Tibial nerve (tissue), 3 donors: ENCODE results near the gene TUT4.

Experiments
- CTCF ChIP-seq, 5 experiments: fragments of 200-600 bp in 3 of 5; fragments of 450-650 bp in 2 of 5; sonication (generic) in 3 of 5; IDR thresholded peaks; one replicate each; pipeline ENCODE4 v1.5.1; 2016 to 2019; ENCODE audit warnings: antibody characterized with exemption in 5 of 5, mild to moderate bottlenecking in 3 of 5, moderate library complexity in 2 of 5
- POLR2A ChIP-seq, 2 donors: fragments of 450-650 bp; IDR thresholded peaks; one replicate each; pipeline ENCODE4 v1.6.1; 2017; ENCODE audit warnings: antibody characterized with exemption in 2 of 2, mild to moderate bottlenecking in 2 of 2, moderate library complexity in 2 of 2

GRCh38 chr1:52476943-52477342 lies 75.9 kb downstream of the TUT4 start:
- TF ChIP-seq CTCF (IDR thresholded peaks at IDR 0.05) (no peak), POLR2A (IDR thresholded peaks at IDR 0.05) (no peak)
